WI38 (cell line): ENCODE data around the gene ZNF429.
"Not testable (repeated sequence)": the region's sequence is repeated elsewhere in the genome, so short reads cannot be mapped to it uniquely, and the experiment has no call there.

Experiments
- H3K4me3 ChIP-seq: 2 replicates; pipeline ENCODE4 v1.5.1; 2011; ENCODE audit warnings: low read depth, mild to moderate bottlenecking, control low read depth, low read length
- TF ChIP-seq, protein P1 (sequence below): IDR thresholded peaks from 2 replicates; pipeline ENCODE4 v1.5.1; 2012; ENCODE audit warnings: low read depth, mild to moderate bottlenecking, control low read depth, low read length

The ZNF429 gene

DNA sequence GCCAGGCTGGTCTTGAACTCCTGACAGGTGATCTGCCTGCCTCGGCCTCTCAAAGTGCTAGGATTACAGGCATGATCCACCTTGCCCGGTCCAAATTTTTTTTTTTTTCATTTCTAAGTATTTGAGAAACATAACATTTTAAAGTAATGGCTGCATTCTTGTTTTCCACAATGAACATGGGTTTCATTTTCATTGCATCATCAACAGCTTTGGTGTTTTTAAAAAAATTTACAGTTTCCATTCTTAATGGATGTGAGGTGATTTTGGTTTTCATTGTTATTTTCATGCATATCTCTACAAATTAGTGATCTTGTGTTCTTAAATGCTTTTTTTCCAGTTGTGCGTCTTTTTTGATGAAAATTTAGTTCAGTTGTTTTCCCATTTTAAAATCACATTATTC lies 27.5 kb downstream of the ZNF429 start:
- no peak overlapping the region for H3K4me3 ChIP-seq
- TF ChIP-seq, protein P1, sequence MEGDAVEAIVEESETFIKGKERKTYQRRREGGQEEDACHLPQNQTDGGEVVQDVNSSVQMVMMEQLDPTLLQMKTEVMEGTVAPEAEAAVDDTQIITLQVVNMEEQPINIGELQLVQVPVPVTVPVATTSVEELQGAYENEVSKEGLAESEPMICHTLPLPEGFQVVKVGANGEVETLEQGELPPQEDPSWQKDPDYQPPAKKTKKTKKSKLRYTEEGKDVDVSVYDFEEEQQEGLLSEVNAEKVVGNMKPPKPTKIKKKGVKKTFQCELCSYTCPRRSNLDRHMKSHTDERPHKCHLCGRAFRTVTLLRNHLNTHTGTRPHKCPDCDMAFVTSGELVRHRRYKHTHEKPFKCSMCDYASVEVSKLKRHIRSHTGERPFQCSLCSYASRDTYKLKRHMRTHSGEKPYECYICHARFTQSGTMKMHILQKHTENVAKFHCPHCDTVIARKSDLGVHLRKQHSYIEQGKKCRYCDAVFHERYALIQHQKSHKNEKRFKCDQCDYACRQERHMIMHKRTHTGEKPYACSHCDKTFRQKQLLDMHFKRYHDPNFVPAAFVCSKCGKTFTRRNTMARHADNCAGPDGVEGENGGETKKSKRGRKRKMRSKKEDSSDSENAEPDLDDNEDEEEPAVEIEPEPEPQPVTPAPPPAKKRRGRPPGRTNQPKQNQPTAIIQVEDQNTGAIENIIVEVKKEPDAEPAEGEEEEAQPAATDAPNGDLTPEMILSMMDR: no peak

DNA sequence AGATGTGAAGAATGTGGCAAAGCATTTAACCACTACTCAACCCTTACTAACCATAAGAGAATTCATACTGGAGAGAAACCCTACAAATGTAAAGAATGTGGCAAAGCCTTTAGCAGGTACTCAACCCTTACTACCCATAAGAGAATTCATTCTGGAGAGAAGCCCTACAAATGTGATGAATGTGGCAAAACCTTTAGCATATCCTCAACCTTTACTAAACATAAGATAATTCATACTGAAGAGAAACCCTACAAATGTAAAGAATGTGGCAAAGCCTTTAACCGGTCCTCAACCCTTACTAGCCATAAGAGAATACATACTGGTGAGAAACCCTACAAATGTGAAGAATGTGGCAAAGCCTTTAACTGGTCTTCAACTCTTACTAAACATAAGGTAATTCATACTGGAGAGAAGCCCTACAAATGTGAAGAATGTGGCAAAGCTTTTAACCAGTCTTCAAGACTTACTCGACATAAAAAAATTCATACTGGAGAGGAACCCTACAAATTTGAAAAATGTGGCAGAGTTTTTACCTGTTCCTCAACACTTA lies 31.4 kb downstream of the ZNF429 start:
- H3K4me3 ChIP-seq: not testable (repeated sequence)

DNA sequence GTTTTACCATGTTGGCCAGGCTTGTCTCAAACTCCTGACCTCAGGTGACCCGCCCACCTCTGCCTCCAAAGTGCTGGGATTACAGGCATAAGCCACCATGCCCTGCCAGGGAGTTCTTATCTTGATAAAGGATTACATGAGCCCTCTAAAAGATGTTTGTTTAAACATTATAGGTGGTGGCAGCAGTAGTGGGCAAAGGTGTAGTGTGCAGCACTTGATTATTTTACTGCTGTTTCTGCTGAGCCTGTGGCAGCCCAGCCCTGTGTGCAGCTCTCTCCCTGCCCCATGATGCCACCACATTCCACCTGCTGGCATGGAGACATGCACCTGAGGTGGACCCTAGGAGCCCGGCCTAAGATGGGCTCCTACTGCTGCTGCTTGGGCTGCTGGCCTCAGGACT lies 54.0 kb downstream of the ZNF429 start:
- TF ChIP-seq, protein P1: no peak
- no peak overlapping the region for H3K4me3 ChIP-seq

DNA sequence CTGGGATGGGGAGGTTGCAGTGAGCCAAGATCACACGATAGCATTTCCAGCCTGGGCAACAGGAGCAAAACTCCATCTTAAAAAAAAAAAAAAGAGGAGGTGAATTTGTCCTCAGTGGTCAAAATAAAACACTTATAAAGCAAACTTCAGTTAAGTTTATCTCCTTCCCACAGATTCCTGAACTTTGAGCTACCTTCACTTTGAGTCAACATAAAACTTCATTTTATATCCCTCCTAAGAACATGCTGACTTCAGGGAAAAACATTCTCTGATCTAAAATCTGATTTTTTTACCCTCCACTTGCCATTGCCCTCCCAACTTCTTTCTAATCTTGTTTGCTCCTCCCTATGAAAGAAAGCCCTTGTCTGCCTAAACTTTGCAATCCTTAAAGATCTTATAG lies 59.0 kb downstream of the ZNF429 start:
- H3K4me3 ChIP-seq: no peak overlapping the region

DNA sequence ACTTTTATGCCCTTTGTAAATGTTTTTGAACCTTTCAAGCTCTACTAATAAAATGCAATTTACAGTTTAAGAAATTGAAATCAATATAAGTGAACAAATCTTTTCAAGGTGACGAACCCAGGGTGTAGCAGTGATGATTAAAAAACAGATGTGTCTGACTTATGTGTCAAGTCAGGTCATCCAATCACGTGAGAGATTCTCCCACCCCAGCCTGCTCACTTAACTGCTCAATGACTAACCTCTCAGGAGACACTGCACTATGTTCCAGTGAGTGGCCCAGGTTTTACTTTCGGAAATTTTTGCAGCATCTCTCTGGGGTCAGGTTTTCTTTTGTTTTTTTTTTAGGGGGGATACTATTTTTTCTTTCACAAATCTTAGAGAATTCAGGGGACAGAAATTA lies 60.7 kb downstream of the ZNF429 start:
- TF ChIP-seq, protein P1: no peak
- H3K4me3 ChIP-seq: no peak overlapping the region

More for the DNA sequence above, 59.0 kb downstream of the ZNF429 start:
- TF ChIP-seq, protein P1: no peak

DNA sequence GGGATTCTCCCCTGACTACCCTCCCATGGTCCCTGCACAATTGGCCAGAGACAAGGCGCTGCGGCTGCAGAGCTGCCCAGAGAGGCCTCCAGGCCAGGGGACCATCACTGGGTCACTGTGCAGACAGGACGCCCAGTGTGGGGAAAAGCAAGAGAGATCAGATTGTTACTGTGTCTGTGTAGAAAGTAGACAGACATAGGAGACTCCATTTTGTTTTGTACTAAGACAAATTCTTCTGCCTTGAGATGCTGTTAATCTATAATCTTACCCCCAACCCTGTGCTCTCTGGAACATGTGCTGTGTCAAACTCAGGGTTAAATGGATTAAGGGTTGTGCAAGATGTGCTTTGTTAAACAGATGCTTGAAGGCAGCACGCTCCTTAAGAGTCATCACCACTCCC lies 62.4 kb downstream of the ZNF429 start:
- H3K4me3 ChIP-seq: not testable (repeated sequence)

DNA sequence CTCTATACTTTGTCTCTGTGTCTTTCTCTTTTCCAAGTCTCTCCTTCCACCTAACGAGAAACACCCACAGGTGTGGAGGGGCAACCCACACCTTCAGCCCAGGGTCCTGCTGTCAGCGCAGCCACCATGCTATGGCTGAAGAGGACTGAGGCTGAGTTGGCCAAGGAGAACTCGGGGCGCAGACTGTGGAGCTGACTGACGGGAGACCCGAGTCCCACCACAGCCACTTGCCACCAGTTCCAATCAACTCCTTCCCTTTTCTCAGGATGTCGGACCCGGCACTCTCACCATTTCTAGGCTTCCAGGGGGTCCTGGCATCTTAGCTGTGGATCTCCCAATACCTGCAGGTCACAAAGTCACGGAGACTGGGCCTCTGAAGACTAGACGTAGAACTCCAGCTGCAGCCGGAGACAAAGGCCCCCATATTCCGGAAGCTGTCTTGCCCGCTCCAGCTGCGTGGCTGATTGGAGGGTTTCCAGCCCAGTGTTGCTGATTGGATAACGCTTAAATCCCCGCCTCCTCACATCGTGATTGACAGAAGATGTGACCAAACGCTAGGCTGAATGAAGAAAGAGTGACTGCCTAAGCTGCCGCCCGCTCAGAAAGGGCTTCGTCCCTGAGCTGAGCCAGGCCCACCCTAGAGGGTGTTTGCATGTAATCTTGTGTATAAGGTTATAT lies 63.6 kb downstream of the ZNF429 start:
- TF ChIP-seq, protein P1: no peak
- H3K4me3 ChIP-seq: no peak overlapping the region

DNA sequence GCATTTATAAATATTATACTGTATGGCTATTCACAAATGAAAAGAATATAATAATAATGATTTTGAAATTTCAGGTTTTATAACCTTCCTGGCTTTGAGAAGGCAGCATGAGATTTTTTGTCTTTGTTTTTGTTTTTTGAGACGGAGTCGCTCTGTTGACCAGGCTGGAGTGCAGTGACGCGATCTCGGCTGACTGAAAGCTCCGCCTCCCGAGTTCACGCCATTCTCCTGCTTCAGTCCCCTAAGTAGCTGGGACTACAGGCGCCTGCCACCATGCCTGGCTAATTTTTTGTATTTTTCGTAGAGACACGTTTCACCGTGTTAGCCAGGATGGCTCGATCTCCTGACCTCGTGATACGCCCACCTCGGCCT lies 64.1 kb downstream of the ZNF429 start:
- H3K4me3 ChIP-seq: no peak overlapping the region
- TF ChIP-seq, protein P1: no peak
